Cardiac fibroblast (primary cell): ENCODE results near the gene EIPR1.
A peak's percentile ranks its signal among the peaks of the same experiment; 100 is the strongest.

Source experiments
- DNase-seq, 2 donors: peaks; one replicate each; pipeline versions ENCODE4 v3.0.0 to v3.0.0-alpha.2; 2010; ENCODE audit warnings: low read depth in 2 of 2
- H3K4me3 ChIP-seq, 2 donors: replicated peaks in 1 of 2; 1 replicate in 1 of 2; 2 replicates in 1 of 2; pipeline ENCODE4 v1.5.1; 2011; ENCODE audit warnings: low read depth in 2 of 2, low read length in 2 of 2, mild to moderate bottlenecking in 2 of 2, moderate library complexity in 1 of 2
- TF ChIP-seq, protein P1 (sequence below): IDR thresholded peaks from one replicate; pipeline ENCODE4 v1.5.1; 2011; ENCODE audit warnings: low read depth, mild to moderate bottlenecking, low read length, inconsistent platforms

EIPR1 gene

DNA sequence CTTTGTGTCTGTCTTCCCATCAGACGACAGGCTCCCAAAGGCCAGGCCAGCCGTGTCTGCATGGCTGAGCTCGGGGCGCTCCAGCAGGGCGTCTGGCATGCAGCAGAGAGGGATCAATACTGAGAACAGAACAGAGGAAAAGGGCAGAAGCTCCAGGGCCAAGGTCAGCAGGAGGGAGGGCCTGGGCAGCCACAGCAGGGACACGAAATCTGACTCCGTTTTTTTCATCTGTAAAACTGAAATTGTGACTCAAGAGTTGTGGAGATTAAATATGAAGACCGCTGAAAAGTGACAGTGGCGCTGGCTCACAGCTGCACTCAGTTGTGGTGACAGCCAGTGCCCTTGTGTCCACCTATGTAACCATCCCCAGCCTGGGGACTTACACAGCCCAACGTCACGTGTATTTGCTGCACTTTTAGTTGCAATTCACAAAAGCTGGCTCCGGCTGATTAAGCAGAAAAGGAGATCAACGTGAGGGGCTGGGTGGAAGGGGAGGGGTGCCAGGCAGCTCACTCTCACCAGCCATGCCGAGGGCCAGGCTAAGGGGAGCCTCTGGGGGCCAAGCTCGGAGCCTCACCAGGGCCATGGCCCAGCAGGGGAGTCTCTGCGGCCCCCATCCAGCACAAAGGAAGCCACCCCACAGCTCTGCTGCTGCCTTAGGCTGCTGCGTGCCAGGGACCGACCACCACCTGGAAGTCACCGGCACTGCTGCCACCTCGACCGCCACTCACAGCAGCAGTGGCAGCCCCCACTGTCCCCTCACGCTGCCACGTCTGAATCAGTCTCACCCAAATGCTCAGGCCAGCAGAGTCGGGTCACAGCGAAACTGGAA lies 74.7 kb downstream of the EIPR1 start:
- DNase-seq, result no peak
- TF ChIP-seq, protein P1, sequence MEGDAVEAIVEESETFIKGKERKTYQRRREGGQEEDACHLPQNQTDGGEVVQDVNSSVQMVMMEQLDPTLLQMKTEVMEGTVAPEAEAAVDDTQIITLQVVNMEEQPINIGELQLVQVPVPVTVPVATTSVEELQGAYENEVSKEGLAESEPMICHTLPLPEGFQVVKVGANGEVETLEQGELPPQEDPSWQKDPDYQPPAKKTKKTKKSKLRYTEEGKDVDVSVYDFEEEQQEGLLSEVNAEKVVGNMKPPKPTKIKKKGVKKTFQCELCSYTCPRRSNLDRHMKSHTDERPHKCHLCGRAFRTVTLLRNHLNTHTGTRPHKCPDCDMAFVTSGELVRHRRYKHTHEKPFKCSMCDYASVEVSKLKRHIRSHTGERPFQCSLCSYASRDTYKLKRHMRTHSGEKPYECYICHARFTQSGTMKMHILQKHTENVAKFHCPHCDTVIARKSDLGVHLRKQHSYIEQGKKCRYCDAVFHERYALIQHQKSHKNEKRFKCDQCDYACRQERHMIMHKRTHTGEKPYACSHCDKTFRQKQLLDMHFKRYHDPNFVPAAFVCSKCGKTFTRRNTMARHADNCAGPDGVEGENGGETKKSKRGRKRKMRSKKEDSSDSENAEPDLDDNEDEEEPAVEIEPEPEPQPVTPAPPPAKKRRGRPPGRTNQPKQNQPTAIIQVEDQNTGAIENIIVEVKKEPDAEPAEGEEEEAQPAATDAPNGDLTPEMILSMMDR, result no peak
- peak overlapping the region in 1 of 2 donors; percentile 17 for H3K4me3 ChIP-seq

GRCh38 chr2:3302421-3302750 lies 75.2 kb downstream of the EIPR1 start:
- H3K4me3 ChIP-seq, result no peak overlapping the region
- TF ChIP-seq, protein P1, result no peak
- no peak for DNase-seq

DNA sequence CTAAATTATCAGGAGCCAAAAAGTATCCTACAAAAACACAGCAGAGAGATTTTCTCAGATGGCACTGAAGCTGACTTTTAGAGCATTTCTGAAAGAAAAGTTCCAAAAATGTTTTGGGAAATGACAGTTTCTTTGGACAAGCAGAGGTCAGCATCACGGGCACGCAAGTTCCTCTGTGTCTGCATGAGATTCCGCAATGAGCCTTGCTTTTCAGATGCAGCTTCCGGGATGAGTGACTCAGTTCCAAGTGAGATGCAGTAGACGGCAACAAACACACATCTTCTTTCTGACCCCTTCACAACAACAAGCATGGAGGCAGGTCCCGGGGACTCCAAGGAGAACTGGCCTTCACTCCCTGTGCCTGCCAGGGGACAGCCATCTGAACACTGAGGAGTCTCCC lies 76.6 kb downstream of the EIPR1 start:
- H3K4me3 ChIP-seq, result no peak overlapping the region
- TF ChIP-seq, protein P1, result no peak
- peak; percentile 21 to 38 for DNase-seq

DNA sequence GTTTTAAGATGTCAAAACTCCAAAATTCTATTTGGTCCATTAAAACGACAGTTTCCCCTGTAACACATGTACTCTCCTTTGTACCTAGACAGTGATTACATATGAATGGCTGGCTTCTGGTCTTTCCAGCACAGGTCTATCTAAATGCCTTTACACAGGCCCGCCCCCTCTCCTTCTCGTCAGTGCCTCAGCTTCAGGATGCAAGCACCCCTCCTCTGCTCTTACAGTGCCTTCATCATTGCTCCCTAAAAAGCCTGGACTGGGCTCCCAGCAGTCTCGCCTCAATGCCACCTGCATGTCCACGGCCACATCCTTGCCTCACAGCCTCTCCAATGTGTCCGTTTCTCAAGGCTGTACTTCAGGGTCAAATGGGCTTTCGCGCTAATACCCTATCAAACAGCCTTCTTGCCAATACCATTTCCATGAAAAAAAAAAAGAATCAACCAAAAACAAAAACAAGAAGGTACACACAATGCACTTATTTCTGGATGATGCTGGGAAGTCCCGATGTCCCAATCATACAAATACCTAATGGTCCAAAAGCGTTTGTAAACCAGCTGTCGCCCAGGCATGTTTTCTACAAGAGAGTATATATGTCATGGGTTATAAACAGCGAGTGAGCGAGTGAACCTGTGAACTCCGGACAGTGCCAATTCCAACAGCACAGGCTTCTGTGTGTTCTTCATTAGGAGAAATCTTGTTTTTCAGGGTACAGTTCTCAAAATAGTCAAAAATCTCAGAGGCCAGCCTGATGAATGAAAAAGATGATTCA lies 77.2 kb downstream of the EIPR1 start:
- DNase-seq, result no peak
- TF ChIP-seq, protein P1, result no peak
- H3K4me3 ChIP-seq, result no peak overlapping the region

GRCh38 chr2:3299703-3300102 lies 77.9 kb downstream of the EIPR1 start:
- H3K4me3 ChIP-seq, result no peak overlapping the region
- no peak for DNase-seq
- TF ChIP-seq, protein P1, result no peak

DNA sequence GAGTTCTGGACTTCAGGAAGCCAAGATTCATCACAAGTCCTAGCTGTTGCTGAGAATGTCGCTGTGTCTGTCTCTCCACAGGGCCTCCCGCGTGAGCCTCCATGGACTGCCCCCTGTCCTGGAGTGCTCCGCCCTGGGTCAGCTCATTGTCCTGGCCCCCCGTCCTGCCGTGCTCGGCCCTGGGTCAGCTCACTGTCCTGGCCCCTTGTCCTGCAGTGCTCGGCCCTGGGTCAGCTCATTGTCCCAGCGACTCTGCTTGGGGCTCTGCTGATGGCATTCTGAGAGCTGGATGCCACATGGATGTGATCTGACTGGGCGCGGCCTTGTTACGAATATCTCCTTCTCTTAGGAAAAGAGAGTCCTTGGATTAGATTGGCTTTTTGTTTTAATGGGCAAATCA lies 78.5 kb downstream of the EIPR1 start:
- TF ChIP-seq, protein P1, result no peak
- no peak for DNase-seq

More for the DNA sequence above, 78.5 kb downstream of the EIPR1 start:
- H3K4me3 ChIP-seq, result no peak overlapping the region
